GM04503 (cell line): ENCODE results near the gene REEP5.
"Not testable (repeated sequence)": the region's sequence is repeated elsewhere in the genome, so short reads cannot be mapped to it uniquely, and the experiment has no call there.

ENCODE experiments used
- DNase-seq: peaks from one replicate; pipeline ENCODE4 v3.0.0-alpha.2; 2012; ENCODE audit warnings: low read depth

REEP5 gene

DNA sequence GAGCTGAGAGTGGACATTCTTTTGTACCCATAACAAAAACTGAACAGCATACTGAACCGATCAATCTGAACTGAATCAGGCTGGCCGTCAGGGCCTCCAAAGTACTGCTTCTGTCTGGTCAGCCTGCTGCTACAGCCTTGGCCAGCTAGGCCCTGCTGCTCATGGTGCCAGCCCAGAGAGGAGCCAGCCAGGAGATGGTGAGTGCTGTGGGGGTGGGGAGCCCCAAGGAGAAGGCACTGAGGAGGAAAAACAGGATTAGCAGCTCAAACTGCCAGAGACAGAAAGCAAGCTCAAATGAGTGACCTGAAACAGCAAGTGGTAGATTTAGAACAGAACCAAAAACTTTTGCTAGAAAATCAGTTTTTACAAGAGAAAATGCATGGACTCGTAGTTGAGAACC lies 37.0 kb downstream of the REEP5 start:
- no peak for DNase-seq

DNA sequence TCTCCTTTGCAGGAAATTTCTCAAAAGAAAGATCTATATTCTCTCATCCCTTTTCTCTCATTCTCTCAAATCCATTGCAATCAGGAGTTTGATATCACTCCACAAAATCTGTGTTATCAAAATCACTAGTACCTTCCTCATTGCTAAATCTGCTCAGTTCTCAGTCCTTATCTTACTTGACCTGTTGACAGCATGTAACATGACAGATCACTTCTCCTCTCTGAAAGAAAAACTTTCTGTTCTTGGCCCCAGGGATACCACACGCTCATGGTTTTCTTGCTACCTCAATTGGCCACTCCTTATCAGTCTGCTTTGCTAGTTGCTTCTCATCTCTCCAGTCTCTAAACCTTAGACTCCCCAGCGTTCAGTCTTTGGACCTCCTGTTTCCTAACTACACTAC lies 38.8 kb downstream of the REEP5 start:
- DNase-seq, result no peak

DNA sequence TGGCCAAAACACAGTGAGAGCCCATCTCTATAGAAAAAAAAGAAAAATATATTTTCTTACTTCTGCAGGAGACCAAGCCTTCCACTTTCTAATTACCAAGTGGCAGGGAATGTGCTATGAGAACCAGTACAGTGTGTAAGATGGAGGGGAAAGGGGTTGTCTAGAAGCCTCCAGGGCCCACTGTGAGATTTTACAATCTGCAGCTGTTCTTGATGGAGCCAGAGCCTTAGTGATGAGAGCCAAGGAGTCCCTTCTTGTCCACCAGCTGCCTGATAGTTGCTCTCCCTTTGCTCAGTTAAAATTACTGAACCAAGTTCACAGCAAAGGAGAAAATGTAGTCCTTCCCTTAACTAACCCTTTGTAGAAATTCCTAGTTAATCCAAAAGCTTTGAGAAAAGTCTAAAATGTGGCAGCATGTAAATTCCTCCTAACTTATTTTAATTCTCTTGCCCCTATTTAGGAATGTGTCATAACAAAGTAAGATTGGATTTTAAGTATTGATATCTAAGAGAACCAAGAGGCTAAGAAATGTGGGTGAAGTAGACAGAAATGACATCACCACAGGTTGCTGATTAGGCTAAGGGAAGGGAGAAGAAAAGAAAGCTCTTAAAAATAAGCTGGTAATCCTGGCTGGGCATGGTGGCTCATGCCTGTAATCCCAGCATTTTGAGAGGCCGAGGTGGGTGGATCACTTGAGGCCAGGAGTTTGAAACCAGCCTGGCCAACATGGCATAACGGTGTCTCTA lies 41.6 kb downstream of the REEP5 start:
- DNase-seq, result no peak

DNA sequence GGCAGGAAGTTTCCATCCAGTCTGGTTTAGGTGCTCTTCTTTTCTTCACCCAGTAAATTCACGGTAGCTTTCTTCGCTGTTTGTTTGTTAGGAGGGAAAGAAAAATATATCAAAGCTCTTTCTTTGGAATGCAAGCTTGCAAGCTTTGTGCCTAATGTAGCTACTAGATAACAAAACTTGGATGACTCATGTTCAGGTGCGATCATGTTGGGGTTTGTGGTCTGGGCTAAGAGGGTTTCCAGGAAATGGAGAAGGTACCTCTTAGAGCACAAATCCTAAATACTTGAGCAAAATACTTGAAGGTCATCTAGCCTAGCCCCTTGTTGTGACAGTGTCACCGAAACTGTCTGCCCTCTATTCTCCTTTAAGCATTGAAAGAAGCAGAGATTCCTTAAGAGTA lies 43.3 kb downstream of the REEP5 start:
- DNase-seq, result no peak

DNA sequence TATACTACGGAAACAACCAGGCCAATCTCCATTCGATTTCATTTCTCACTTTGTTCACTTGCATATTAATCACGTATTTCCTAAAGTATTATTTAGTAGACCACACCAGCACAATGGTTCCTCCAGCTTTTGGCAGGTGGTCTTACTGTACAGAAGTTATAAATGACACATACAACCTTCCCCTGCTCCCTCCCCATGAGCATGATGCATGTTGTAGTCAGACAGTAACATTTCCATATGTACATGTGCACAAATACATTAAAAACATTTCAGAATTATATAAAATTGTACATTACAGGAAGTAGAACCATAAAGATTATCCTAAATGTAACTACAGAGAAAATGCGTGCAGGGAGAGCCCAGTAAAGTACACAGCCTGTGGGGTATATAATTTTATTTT lies 43.9 kb downstream of the REEP5 start:
- DNase-seq, result no peak

DNA sequence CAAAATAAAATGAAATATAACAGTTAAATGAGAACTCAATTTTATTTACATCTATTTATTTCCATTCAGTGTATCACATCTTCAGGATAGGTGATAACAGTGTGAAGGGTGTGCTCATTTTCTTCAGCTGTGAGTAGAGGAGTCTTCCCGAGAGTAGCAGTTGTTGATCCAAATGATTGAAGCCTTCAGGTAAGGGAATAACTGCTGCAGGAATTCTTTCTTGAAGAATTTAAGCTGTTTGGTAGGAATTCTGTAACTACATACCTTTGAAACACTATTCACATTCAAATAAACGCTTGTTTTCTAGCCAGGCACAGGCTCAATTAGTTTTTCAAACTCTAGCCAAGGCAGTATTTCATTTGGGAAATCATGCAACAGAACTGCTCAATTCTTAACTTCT lies 45.7 kb downstream of the REEP5 start:
- DNase-seq, result no peak

DNA sequence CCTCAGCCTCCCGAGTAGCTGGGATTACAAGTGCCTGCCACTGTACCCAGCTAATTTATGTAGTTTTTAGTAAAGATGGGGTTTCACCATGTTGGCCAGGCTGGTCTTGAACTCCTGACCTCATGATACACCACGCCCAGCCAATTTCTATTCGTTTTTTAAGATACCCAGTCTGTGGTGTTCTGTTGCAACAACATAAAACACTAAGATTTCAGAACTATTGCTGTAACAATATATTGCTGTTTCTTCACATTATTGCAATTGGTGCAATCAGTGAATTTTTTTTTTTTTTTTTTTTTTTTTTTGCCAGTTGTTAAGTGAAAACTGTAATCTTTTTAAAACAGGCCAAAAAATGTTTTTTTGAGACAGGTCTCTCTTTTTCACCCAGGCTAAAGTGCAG lies 51.1 kb downstream of the REEP5 start:
- DNase-seq, result no peak

DNA sequence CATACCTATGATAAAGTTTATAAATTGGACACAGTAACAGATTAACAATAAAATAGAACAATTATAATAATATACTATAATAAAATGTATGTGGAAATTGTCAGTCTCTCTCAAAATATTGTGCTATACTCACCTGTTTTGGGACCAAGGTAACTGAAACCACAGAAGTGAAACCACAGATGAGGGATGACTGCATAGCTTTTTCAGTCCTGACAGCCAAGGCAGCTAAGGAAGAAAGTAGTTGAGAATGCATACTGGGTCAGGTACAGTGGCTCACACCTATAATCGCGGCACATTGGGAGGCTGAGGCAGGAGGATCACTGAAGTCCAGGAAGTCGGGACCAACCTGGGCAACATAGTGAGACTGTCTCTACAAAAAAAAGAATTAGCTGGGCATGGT lies 52.1 kb downstream of the REEP5 start:
- no peak for DNase-seq

DNA sequence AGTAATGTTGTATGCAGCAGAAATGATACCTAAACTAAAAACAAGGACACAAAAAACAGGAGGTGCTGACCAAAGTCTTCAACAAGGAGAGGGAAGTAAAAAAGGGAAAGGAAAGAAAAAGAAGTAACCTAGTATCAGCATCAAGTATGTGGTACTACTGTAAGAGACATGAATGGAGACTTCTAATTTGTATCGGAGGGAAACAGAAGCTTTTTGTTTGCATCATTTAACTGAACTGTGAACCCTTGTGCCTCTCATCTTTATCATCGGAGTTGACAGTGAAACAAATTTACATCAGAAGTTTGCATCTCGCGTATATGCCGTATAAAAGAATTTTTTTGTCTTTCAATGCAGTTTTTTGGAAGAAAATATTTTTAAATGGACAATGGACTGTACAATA lies 54.6 kb downstream of the REEP5 start:
- DNase-seq, result no peak

DNA sequence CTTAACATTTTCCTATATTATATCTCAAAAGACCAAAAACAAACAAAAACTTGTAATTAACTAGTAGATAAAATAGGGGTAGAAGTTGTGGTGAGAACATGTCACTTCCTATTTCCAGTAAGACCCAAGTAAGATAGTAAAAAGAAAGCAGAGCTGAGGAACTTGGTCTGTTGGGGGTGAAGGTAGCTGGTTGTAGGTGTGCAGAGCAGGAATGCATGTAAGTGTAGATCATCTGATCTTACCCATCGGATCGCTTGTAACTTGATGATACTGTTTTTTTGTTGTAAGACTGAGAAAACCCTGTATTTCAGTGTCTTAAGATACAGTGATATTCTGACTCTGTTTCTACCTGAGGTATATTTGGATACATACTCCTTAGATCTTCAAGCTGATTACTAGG lies 55.3 kb downstream of the REEP5 start:
- no peak for DNase-seq

DNA sequence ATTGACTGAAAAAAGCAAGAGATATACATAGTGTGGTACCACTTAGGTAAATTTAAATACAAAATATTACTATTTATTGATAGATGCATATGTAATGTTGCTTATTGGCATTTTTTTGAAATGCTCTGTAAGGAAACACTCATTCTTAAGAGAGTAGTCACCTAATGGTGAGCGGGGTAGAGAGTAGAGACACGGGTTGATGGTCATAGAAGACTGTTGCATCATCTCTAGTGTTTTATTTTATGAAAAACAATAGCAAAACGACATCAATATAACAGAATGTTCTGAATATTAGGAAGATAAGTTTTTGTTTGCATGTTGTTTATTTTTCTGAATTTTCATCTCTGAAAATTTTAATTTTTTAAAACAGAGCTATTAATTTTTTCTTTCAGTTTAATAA lies 56.9 kb downstream of the REEP5 start:
- DNase-seq, result no peak

DNA sequence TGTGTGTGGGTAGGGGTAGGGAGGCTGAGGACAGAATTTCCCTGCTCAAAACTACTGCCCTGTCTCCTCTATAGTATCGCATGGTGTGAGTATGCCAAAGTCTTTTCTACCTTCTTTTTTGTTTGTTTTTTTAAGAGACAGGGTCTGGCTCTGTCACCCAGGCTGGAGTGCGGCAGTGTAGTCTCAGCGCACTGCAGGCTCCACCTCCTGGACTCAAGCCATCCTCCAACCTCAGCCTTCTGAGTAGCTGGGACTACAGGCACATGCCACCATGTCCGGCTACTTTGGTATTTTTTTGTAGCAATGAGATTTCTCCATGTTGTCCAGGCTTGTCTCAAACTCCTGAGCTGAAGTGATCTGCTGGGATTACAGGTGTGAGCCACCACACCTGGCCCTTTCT lies 58.5 kb downstream of the REEP5 start:
- DNase-seq, result no peak

DNA sequence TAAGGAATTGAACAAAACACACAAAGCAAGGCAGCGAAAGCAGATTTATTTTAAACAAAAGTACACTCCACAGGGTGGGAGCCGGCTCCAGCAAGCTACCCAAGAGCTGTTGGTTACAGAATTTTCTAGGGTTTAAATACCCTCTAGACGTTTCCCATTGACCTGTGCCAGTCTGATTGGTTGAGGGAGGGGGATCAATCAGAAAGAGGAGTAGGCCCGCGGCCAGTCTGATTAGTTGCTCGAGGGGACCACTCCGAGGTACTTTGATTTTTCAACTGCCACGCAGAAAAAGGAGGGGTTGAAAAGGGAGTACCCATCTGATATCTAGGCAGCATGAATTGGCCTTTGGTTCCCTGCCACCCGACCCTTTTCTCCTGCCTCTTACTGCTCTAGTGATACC lies 59.9 kb downstream of the REEP5 start:
- DNase-seq, result no peak

DNA sequence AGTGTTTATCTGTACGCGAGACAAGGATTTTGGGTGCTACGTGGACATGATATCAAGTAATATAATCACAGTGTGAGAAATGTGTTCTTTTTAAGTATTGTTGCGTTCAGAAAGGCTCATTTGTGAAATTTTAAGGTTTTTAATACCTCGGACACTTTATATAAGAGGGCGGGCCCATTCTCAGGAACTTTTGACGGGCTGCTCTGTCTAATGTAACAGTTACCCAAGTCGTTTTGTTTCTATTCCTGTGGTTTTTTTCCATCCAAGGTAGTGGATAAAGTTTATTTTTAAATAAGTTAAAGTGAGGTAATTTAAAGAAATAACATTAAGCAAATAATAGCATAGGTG lies 60.4 kb downstream of the REEP5 start:
- no peak for DNase-seq

DNA sequence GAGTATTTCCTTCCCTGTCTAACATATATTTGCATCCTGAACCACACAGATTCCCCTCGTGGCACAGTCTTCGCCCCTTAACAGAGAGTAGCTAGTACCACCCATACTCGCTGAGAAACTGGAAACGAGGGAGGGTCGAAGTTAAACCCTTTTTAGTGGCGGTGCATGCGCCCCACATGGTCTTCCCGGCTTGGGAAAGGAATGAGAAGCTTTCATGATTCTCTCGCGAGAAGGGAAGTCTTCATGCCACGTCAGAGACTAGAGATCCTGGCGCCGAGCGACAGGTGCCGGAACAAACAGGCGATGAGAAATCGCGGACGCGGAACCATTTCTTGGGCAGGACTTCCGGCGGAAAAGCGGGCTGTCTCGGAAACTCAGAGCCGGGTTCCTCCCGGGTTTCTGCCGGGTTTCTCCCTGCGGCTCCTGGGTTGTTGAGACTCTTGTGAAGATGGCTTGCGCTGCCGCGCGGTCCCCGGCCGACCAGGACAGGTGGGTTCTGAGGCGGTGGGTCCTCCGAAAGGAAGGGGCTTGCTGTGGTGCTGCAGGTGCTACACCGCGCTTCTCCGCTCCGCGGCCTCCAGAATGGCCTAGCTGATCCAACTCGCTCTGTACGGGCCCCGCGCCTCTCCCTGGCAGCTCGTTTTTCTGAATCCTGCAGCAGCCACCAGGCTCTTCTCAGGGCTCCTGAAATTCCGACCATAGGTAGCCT lies 60.9 kb downstream of the REEP5 start, which contains the start of gene SRP19:
Gene SRP19, plus strand, starts transcription at position 359 of the 709 bp plus-strand sequence. Its CDS starts 90 bp downstream, at position 449.
- DNase-seq, result peak; percentile 88

DNA sequence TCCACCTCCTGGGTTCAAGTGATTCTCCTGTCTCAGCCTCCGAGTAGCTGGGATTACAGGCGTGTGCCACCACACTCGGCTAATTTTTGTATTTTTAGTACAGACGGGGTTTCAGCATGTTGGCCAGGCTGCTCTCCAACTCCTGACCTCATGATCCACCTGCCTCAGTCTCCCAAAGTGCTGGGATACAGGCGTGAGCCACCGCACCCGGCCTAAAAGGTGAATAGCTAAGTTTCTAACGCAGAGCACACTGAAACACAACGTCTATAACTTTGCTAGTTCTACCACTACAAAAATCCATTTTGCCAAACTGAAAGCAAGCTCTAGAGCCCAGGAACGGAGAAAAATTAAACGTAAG lies 61.5 kb downstream of the REEP5 start:
- DNase-seq, result not testable (repeated sequence)

DNA sequence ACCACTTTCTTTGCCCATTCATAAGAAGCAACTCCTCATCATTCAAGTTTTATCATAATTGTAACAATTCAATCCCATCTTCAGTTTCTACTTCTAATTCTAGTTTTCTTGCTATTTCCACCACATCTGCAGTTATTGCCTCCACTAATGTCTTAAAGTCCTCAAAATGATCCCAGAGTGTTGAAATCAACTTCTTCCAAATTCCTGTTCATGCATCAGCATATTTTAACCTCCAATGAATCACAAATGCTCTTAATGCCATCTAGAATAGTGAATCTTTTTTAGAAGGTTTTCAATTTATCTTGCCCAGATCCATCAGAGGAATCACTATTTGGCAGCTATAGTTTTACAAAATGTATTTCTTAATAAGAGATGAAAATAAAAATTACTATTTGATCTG lies 64.2 kb downstream of the REEP5 start:
- peak; percentile 34 for DNase-seq

DNA sequence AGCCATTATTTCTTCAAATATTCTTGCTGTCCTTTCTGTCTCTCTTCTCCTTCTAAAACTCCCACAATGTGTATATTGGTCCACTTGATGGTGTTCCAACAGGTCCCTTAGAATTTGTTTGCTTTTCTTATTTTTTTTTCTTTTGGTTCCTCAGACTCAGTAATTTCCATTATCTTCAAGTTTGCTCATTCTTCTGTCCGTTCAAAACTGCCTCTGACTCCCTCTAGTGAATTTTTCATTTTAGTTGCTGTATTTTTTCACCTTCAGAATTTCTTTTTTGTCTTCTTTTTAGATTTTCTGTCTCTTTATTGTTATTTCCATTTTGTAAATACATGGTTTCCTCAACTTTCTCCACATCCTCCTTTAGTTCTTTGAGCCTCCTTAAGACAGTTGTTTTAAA lies 67.4 kb downstream of the REEP5 start:
- DNase-seq, result no peak

DNA sequence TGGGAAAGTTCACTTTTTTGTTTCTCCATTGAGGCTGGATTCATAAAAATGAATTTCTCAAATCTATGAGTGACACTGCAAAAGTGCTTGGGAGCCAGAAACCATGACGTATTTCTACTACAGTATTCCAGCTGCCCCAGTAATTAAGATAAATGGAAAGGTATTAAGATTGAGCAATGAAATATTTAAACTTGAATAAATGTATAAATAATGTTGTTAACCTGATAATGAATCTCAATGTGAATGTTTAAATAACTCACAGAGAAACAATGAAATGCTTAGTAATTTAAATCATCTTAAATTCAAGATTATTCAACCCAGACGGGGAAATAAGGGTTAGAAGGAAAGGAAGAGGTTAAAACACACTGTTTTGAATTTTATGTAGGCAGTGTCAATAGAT lies 72.1 kb downstream of the REEP5 start:
- DNase-seq, result no peak

DNA sequence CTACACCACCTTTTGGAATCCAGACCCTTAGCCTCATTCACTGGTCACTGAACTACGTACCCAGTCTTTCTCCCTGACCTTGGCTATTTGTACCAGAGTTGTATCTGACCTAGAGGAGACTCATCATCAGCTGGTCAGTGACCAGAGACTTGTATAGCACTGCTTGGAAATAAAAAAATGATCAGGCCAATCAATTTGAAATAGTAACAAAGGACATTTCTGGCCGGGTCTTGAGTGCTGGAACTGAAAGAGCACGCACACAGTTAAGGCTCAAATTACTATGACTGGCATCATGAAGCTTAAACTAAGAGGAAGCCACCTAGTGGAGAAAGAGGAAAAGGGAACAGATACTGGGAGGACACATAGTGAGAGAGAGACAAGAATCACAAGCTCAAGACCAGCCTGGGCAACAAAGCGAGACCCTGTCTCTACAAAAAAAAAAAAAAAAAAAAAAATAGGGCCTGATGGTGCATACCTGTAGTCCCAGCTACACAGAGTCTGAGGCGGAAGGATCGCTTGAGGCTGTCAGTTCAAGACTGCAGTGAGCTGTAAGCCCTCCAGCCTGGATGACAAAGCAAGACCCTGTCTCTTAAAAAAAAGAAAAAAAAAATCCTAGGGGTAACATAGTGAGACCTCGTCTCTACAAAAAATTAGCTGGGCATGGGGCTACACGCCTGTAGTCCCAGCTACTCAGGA lies 73.8 kb downstream of the REEP5 start:
- DNase-seq, result peak; percentile 23

DNA sequence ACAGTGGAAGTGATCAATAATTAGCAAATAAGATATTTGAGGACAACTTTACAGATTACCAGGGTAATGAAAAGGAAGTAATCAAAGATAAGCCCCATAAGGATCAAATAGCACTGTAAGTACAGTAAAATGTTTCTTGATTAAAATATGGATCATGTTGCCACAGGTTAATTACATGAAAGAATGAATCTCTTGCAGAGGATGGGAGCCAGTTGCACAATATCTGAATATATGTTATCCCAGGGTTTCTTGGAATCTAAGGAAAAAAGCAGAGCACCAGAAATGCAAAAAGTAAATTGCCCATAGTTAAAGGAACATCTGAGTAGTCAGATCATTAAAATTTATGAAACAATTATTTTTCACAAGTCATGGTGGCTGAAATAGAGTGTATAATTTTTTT lies 74.7 kb downstream of the REEP5 start:
- no peak for DNase-seq

DNA sequence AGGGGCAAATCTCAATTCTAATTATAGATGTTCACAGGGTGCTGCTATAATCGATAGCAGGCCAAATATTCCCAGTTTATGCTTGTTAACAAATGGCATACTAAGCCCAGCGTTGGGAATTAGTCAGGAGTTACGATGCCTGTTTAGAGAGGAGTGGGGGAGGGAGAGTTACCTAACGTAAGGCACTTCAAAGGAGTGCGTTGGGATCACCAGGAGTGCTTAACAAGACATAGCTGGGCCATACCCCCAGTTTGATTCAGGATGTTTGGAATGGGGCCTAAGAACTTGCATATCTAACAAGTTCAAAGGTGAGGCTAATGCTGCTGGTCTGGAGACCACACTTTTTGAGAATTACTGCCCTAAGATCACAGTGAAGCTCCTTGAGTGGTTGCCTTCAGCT lies 75.5 kb downstream of the REEP5 start:
- no peak for DNase-seq

DNA sequence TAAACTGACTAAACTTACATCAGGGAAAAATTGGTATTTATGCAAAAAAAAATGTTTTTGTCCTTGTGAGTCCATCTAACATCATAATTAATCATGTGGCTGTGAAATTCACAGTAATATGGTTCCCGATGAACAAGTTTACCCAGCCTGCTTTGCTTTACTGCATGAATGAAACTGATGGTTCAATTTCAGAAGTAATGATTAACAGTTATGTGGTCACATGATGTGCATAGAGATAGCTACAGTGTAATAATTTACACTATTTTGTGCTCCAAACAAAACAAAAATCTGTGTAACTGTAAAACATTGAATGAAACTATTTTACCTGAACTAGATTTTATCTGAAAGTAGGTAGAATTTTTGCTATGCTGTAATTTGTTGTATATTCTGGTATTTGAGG lies 77.5 kb downstream of the REEP5 start:
- no peak for DNase-seq
